Prostate gland (tissue), 2 donors: Measurements from ENCODE around the gene CRMP1.

Source experiments
- POLR2A ChIP-seq: fragments of 450-650 bp; IDR thresholded peaks from one replicate; pipeline ENCODE4 v1.6.1; 2016; ENCODE audit warnings: antibody characterized with exemption, mild to moderate bottlenecking
- POLR2AphosphoS5 ChIP-seq: sonication (generic); formaldehyde crosslinking; IDR thresholded peaks from one replicate; pipeline ENCODE4 v1.6.1; 2017; ENCODE audit warnings: antibody characterized with exemption
- TF ChIP-seq, protein P1 (sequence below), 4 experiments: fragments of 200-600 bp in 2 of 4; fragments of 450-650 bp in 2 of 4; sonication (generic) in 2 of 4; IDR thresholded peaks; 1 replicate in 3 of 4; 2 replicates in 1 of 4; pipeline ENCODE4 v1.5.1; 2016 to 2019; ENCODE audit warnings: antibody characterized with exemption in 4 of 4, mild to moderate bottlenecking in 2 of 4, moderate library complexity in 2 of 4

DNA sequence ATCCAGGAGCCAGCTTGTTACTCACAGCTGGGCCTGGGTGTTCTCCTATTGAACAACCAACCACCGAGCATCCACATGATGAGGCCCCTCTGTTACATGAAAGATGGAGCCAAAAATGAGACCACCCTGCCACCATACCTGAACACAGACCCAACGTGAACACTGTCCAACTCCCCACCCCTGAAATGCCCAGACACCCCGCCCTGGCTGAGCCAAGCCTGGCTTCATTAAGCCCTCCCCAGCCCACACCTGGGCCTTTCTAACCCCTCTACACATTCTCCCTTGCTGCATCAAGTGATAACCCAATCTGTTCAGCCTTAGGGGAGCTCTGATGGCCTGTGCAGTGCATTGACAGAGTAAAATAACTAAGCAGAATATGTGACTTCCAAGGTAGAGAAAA is 101.2 kb downstream of the CRMP1 start:
- TF ChIP-seq, protein P1, sequence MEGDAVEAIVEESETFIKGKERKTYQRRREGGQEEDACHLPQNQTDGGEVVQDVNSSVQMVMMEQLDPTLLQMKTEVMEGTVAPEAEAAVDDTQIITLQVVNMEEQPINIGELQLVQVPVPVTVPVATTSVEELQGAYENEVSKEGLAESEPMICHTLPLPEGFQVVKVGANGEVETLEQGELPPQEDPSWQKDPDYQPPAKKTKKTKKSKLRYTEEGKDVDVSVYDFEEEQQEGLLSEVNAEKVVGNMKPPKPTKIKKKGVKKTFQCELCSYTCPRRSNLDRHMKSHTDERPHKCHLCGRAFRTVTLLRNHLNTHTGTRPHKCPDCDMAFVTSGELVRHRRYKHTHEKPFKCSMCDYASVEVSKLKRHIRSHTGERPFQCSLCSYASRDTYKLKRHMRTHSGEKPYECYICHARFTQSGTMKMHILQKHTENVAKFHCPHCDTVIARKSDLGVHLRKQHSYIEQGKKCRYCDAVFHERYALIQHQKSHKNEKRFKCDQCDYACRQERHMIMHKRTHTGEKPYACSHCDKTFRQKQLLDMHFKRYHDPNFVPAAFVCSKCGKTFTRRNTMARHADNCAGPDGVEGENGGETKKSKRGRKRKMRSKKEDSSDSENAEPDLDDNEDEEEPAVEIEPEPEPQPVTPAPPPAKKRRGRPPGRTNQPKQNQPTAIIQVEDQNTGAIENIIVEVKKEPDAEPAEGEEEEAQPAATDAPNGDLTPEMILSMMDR (IDR thresholded peaks at IDR 0.05) = no peak
- TF ChIP-seq POLR2A = no peak
- no peak for TF ChIP-seq POLR2AphosphoS5
